H9 (cell line): ENCODE results near the gene PDE6H. TPM values are rescaled to one million over a fixed set of nuclear protein-coding genes. Genes with fewer than 3 reads are reported as not detected.

ENCODE experiments used
- DNase-seq: peaks from one replicate; pipeline ENCODE4 v3.0.0-alpha.2; 2017
- H2AFZ ChIP-seq: one replicate; pipeline ENCODE4 v1.6.1; 2013; ENCODE audit warnings: mild to moderate bottlenecking, low read length, control low read depth, moderate library complexity
- H2AK5ac ChIP-seq: 2 replicates; pipeline ENCODE4 v1.6.1; 2013; ENCODE audit warnings: low read length, control low read depth, mixed read lengths; ENCODE audit not compliant: insufficient read length
- H2BK120ac ChIP-seq: one replicate; pipeline ENCODE4 v1.6.1; 2013; ENCODE audit warnings: low read depth, mild to moderate bottlenecking, low read length, control low read depth, inconsistent platforms; ENCODE audit not compliant: poor library complexity, severe bottlenecking
- H2BK12ac ChIP-seq: 2 replicates; pipeline ENCODE4 v1.6.1; 2013; ENCODE audit warnings: low read length, control low read depth, mixed read lengths, low read depth; ENCODE audit not compliant: insufficient read length
- H2BK15ac ChIP-seq: 2 replicates; pipeline ENCODE4 v1.6.1; 2013; ENCODE audit warnings: low read depth, low read length, control low read depth
- H2BK20ac ChIP-seq: one replicate; pipeline ENCODE4 v1.6.1; 2013; ENCODE audit warnings: low read depth, mild to moderate bottlenecking, low read length, control low read depth, inconsistent platforms; ENCODE audit not compliant: poor library complexity, severe bottlenecking
- H2BK5ac ChIP-seq: 2 replicates; pipeline ENCODE4 v1.6.1; 2013; ENCODE audit warnings: low read length, control low read depth, mixed read lengths; ENCODE audit not compliant: insufficient read length
- H3K14ac ChIP-seq: 2 replicates; pipeline ENCODE4 v1.6.1; 2013; ENCODE audit warnings: low read length, control low read depth; ENCODE audit not compliant: insufficient read depth
- H3K18ac ChIP-seq: 2 replicates; pipeline ENCODE4 v1.6.1; 2013; ENCODE audit warnings: low read depth, mild to moderate bottlenecking, mixed read lengths, low read length, control low read depth; ENCODE audit not compliant: insufficient read length
- H3K23ac ChIP-seq: 2 replicates; pipeline ENCODE4 v1.6.1; 2013; ENCODE audit warnings: low read length, control low read depth, mixed read lengths, low read depth; ENCODE audit not compliant: insufficient read length
- H3K23me2 ChIP-seq: 2 replicates; pipeline ENCODE4 v1.6.1; 2013; ENCODE audit warnings: low read depth, mild to moderate bottlenecking, mixed read lengths, low read length, control low read depth; ENCODE audit not compliant: insufficient read length, poor library complexity, severe bottlenecking
- H3K27ac ChIP-seq: 2 replicates; pipeline ENCODE4 v1.5.1; 2013; ENCODE audit warnings: low read length, control low read depth, mixed read lengths, low read depth; ENCODE audit not compliant: insufficient read length
- H3K27me3 ChIP-seq: 2 replicates; pipeline ENCODE4 v1.6.1; 2013; ENCODE audit warnings: low read length, control low read depth, inconsistent platforms; ENCODE audit not compliant: insufficient read depth
- H3K4ac ChIP-seq: 2 replicates; pipeline ENCODE4 v1.6.1; 2013; ENCODE audit warnings: low read depth, mild to moderate bottlenecking, control low read depth, inconsistent platforms, low read length, moderate library complexity
- H3K4me1 ChIP-seq: 2 replicates; pipeline ENCODE4 v1.6.1; 2013; ENCODE audit warnings: low read length, control low read depth, inconsistent platforms; ENCODE audit not compliant: insufficient read depth
- H3K4me2 ChIP-seq: 2 replicates; pipeline ENCODE4 v1.6.1; 2013; ENCODE audit warnings: low read length, control low read depth, mixed read lengths; ENCODE audit not compliant: insufficient read length, insufficient read depth
- H3K56ac ChIP-seq: 2 replicates; pipeline ENCODE4 v1.6.1; 2013; ENCODE audit warnings: low read depth, mild to moderate bottlenecking, mixed read lengths, low read length, control low read depth; ENCODE audit not compliant: insufficient read length
- H3K79me1 ChIP-seq: 2 replicates; pipeline ENCODE4 v1.6.1; 2013; ENCODE audit warnings: low read depth, mild to moderate bottlenecking, moderate library complexity, low read length, control low read depth, inconsistent platforms; ENCODE audit not compliant: insufficient read depth, poor library complexity, severe bottlenecking
- H3K79me2 ChIP-seq: 2 replicates; pipeline ENCODE4 v1.6.1; 2013; ENCODE audit warnings: low read length, control low read depth, inconsistent platforms; ENCODE audit not compliant: insufficient read depth
- H3K9ac ChIP-seq: 2 replicates; pipeline ENCODE4 v1.6.1; 2013; ENCODE audit warnings: low read length, control low read depth, mixed read lengths; ENCODE audit not compliant: insufficient read length; ENCODE audit errors: extremely low read depth
- H3K9me3 ChIP-seq: one replicate; pipeline ENCODE4 v1.6.1; 2013; ENCODE audit warnings: low read depth, low read length, inconsistent platforms; ENCODE audit not compliant: control insufficient read depth
- H3T11ph ChIP-seq: one replicate; pipeline ENCODE4 v1.6.1; 2013; ENCODE audit warnings: mild to moderate bottlenecking, low read length, control low read depth, inconsistent platforms
- H4K20me1 ChIP-seq: one replicate; pipeline ENCODE4 v1.6.1; 2013; ENCODE audit not compliant: control insufficient read depth, insufficient read length, insufficient read depth
- H4K5ac ChIP-seq: 2 replicates; pipeline ENCODE4 v1.6.1; 2013; ENCODE audit warnings: low read depth, mild to moderate bottlenecking, mixed read lengths, low read length, control low read depth; ENCODE audit not compliant: insufficient read length
- H4K8ac ChIP-seq: replicated peaks from 2 replicates; pipeline ENCODE4 v1.6.1; 2013; ENCODE audit warnings: low read length, control low read depth, mixed read lengths, low read depth; ENCODE audit not compliant: insufficient read length
- H4K91ac ChIP-seq: 2 replicates; pipeline ENCODE4 v1.6.1; 2013; ENCODE audit warnings: low read depth, mild to moderate bottlenecking, moderate library complexity, mixed read lengths, low read length, control low read depth; ENCODE audit not compliant: insufficient read length
- H3K27ac Mint-ChIP-seq, 3 experiments: 2 replicates in 2 of 3; 3 replicates in 1 of 3; pipeline ENCODE4 v1.8.0; 2020 to 2021; ENCODE audit warnings: mixed read lengths in 3 of 3, mild to moderate bottlenecking in 1 of 3, moderate library complexity in 1 of 3
- H3K27me3 Mint-ChIP-seq: 2 replicates; pipeline ENCODE4 v1.8.0; 2021; ENCODE audit warnings: low read depth, mild to moderate bottlenecking, moderate library complexity, mixed read lengths
- H3K36me3 Mint-ChIP-seq, 3 experiments: 2 replicates in 2 of 3; 3 replicates in 1 of 3; pipeline ENCODE4 v1.8.0; 2020 to 2021; ENCODE audit warnings: low read depth in 3 of 3, mixed read lengths in 3 of 3; ENCODE audit not compliant: insufficient read depth in 1 of 3
- H3K4me1 Mint-ChIP-seq, 2 experiments: 2 replicates each; pipeline ENCODE4 v1.8.0; 2020; ENCODE audit warnings: mixed read lengths in 2 of 2
- H3K4me3 Mint-ChIP-seq, 2 experiments: 2 replicates in 1 of 2; 3 replicates in 1 of 2; pipeline ENCODE4 v1.8.0; 2020 to 2021; ENCODE audit warnings: mild to moderate bottlenecking in 2 of 2, mixed read lengths in 2 of 2, moderate library complexity in 1 of 2
- H3K9me3 Mint-ChIP-seq, 2 experiments: 2 replicates in 1 of 2; 3 replicates in 1 of 2; pipeline ENCODE4 v1.8.0; 2020; ENCODE audit warnings: mild to moderate bottlenecking in 2 of 2, mixed read lengths in 2 of 2, moderate library complexity in 1 of 2
- WGBS: extraction: QIAGEN DNeasy Blood & Tissue Kit; methylation state at CpG from one replicate; pipeline ENCODE4 v1.1.7; 2013; ENCODE audit warnings: missing lambda C conversion rate, low lambda C conversion rate, mixed read lengths; ENCODE audit not compliant: insufficient read length; ENCODE audit errors: extremely low coverage; 5-methylcytosine and 5-hydroxymethylcytosine counted together
- total RNA-seq: library from RNA; stranded (reverse); gene quantifications from 2 replicates; pipeline ENCODE4 v1.2.1, GENCODE V29; 2021
- TF ChIP-seq, protein P1 (sequence below): fragments of 200-600 bp; sonication (generic); conservative IDR thresholded peaks from 3 replicates; pipeline ENCODE4 v1.8.0; 2021; ENCODE audit warnings: antibody characterized with exemption, mild to moderate bottlenecking

Gene PDE6H
- total RNA-seq, 1 experiment from 2014 or later: not detected

DNA sequence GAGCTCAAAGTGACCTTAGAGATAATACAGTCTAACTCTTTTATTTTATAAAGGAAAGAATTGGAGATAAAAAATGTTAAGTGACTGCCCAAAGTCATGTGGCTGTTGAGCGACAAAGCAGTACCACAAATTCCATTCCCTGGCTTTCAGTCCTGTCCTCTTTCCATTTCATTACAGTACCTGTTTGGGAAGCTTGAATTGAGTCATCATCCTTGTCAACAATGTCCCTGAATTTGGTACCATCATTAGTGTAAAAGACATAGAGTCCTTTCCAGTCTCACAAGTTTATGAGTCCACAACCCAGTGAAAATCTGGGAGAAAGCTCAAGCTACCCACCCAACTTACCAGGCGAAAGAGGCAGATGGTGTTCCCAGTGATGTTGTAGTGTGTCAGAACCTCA is 38.3 kb upstream of the PDE6H start:
- no peak overlapping the region for H3K56ac ChIP-seq
- WGBS: no CpG with 5 or more reads among the region's 2 CpGs
- no peaks in the 10 kb centered on the region; the same call in 1 of the 2 replicates for H3K27me3 Mint-ChIP-seq
- no peaks in the 10 kb centered on the region; a peak in 1 of 4 replicates for H3K4me1 Mint-ChIP-seq
- DNase-seq: no peak
- H3K23ac ChIP-seq: no peak overlapping the region
- H3K9me3 Mint-ChIP-seq: no peaks in the 10 kb centered on the region; a peak in 1 of 5 replicates
- H3K4ac ChIP-seq: no peak overlapping the region
- H4K91ac ChIP-seq: no peak overlapping the region
- H3K36me3 Mint-ChIP-seq: no peaks in the 10 kb centered on the region
- no peaks in the 10 kb centered on the region for H3K27me3 ChIP-seq
- no peak overlapping the region for H3K14ac ChIP-seq
- no peak overlapping the region for H2BK20ac ChIP-seq
- no peak overlapping the region for H2BK15ac ChIP-seq
- no peak overlapping the region for H2AK5ac ChIP-seq
- no peak overlapping the region for H3K4me2 ChIP-seq
- no peak overlapping the region for H2AFZ ChIP-seq
- H2BK5ac ChIP-seq: no peak overlapping the region
- TF ChIP-seq, protein P1, sequence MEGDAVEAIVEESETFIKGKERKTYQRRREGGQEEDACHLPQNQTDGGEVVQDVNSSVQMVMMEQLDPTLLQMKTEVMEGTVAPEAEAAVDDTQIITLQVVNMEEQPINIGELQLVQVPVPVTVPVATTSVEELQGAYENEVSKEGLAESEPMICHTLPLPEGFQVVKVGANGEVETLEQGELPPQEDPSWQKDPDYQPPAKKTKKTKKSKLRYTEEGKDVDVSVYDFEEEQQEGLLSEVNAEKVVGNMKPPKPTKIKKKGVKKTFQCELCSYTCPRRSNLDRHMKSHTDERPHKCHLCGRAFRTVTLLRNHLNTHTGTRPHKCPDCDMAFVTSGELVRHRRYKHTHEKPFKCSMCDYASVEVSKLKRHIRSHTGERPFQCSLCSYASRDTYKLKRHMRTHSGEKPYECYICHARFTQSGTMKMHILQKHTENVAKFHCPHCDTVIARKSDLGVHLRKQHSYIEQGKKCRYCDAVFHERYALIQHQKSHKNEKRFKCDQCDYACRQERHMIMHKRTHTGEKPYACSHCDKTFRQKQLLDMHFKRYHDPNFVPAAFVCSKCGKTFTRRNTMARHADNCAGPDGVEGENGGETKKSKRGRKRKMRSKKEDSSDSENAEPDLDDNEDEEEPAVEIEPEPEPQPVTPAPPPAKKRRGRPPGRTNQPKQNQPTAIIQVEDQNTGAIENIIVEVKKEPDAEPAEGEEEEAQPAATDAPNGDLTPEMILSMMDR: no peak
- no peak overlapping the region for H3K4me3 Mint-ChIP-seq
- H2BK12ac ChIP-seq: no peak overlapping the region
- no peaks in the 10 kb centered on the region for H3K4me1 ChIP-seq
- H3T11ph ChIP-seq: no peak overlapping the region
- H3K27ac ChIP-seq: no peak overlapping the region
- H4K5ac ChIP-seq: no peak overlapping the region
- no peaks in the 10 kb centered on the region for H3K79me2 ChIP-seq
- H4K8ac ChIP-seq: no peak overlapping the region
- H4K20me1 ChIP-seq: no peaks in the 10 kb centered on the region
- H3K9me3 ChIP-seq: no peaks in the 10 kb centered on the region
- H3K27ac Mint-ChIP-seq: no peak overlapping the region
- no peak overlapping the region for H3K9ac ChIP-seq
- no peak overlapping the region for H3K18ac ChIP-seq
- no peak overlapping the region for H2BK120ac ChIP-seq
- H3K79me1 ChIP-seq: no peaks in the 10 kb centered on the region
- H3K23me2 ChIP-seq: no peaks in the 10 kb centered on the region
